Nucleus accumbens (tissue), 56 donors: ENCODE results near the gene SFTA2.
A peak's percentile ranks its signal among the peaks of the same experiment; 100 is the strongest.
"Not testable (repeated sequence)": the region's sequence is repeated elsewhere in the genome, so short reads cannot be mapped to it uniquely, and the experiment has no call there.

Experiments
- DNase-seq, 56 donors: peaks; one replicate each; lab custom pipeline; 2025; lab: John Stamatoyannopoulos, UW

Gene SFTA2

DNA sequence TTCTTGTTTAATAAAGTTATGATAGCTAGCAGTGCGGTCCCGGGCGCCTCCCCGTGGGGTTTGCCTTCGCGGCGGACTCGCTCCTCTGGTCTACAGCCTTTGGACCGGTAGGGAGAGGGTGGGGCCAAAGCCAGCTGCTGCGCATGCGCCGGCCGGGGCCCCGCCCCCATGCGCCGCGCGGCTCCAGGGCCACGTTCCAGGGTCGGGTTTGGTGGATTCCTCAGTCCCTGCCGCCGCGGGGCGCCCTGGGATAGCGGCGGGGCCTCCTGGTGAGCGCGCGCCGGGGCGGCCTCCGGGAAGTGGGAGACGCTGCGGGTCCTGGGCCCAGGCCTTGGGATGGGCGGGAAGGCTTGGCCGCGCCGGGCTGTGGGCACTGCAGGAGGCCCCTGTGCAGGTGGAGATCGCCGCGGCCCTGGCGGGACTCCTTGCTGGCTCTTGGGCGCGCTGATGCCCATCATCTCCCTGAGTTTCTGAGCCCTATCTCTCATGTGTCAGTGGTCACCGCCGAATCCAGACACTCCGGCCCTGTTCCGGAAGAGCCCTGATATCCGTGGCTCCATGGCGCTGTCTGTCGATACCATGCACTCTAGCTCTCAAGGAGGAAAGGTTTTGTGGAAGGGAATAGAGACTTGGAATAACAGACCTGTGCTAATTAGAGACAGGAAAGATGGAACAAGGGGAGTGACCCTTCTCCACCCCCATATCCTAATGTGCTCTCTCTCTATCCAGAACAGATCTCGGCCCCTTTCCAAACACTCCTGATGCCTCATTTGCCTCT lies 17.7 kb downstream of the SFTA2 start, which contains the start of gene VARS2:
VARS2 (plus strand) TSS at position 163 of the 778 bp plus-strand sequence; CDS start at position 762, 599 bp downstream.
- DNase-seq, result peak in 55 of 56 donors; percentile 38 to 97 (median 90)

DNA sequence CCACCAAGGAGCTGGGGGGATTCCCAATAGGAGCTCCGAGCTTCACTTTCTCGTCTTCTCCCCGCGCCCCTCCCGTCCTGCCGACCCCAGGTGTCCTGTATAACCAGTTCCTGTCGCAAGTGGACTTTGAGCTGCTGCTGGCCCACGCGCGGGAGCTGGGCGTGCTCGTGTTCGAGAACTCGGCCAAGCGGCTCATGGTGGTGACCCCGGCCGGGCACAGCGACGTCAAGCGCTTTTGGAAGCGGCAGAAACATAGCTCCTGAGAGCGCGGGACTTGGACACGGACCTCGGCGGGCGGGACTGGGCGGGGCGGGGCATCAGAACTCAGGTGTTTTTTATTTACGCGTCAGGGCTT lies 18.3 kb downstream of the SFTA2 start:
- peak in 1 of 56 donors; percentile 75 for DNase-seq

DNA sequence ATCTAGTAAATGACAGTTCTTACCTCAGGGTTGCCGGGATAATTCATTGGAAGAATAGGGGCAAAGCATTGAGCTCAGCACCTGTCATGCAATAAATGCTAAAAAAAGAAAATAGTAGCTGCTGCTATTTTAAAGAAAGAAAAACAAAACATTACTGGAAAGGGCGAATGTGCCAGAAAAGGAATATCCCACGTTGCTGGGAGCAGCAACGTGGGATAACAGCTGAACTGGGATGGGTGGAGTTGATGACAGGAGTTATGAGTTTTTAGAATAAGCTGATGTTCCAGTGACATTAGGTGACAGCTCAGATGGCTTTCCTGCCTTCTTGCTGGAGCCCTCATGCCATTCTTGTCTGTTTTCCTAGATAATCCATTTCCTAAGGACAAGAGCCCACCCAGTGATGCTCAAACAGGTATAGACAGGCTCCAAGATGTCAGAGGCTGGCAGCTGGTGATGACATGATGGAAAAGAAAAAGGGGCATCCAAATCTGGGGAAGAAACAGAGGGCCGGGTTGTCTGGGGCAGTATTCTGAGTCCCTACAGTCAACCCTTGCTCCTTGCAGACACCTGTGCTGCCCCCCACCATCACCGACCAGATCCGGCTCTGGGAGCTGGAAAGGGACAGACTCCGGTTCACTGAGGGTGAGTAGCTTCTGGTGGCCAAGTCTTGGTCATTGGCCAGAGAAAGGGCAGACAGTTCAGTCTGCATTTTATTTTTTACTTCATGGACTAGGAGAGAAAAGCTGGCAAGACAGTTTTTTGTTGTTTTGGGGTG lies 19.0 kb downstream of the SFTA2 start:
- peak in 3 of 56 donors; percentile 2 to 10 (median 7) for DNase-seq

DNA sequence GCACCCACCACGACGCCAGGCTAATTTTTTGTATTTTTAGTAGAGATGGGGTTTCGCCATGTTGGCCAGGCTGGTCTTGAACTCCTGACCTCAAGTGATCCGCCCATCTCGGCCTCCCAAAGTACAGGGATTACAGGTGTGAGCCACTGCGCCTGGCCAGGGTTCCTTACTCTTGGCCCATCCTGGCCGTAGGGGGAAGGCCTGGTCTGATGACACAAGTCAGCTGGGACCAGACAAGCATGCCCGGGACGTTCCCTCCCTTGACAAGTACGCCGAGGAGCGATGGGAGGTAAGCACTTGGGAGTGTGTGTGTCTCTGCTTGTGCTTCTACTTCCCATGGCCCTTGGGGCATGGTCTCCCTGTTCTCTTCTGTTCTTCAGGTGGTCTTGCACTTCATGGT lies 21.5 kb downstream of the SFTA2 start:
- DNase-seq, result not testable (repeated sequence)

DNA sequence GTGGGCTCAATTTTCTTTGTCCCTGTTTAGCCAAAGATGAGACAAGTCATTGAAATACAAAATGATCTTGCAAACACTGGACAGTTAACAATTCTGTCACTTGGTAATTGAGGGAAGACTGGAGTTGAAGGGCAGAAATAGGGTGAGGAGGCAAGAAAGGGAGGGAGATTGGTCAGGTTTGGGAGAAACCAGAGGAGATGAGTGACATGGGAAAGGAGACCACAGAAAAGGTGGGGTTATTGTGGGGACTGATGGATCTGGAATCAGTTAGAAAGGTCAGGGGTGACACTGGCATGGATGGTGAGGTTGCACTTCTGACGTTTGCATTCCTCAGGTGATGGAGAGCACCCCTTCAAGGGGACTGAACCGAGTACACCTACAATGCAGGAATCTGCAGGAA lies 23.3 kb downstream of the SFTA2 start:
- DNase-seq, result no peak

DNA sequence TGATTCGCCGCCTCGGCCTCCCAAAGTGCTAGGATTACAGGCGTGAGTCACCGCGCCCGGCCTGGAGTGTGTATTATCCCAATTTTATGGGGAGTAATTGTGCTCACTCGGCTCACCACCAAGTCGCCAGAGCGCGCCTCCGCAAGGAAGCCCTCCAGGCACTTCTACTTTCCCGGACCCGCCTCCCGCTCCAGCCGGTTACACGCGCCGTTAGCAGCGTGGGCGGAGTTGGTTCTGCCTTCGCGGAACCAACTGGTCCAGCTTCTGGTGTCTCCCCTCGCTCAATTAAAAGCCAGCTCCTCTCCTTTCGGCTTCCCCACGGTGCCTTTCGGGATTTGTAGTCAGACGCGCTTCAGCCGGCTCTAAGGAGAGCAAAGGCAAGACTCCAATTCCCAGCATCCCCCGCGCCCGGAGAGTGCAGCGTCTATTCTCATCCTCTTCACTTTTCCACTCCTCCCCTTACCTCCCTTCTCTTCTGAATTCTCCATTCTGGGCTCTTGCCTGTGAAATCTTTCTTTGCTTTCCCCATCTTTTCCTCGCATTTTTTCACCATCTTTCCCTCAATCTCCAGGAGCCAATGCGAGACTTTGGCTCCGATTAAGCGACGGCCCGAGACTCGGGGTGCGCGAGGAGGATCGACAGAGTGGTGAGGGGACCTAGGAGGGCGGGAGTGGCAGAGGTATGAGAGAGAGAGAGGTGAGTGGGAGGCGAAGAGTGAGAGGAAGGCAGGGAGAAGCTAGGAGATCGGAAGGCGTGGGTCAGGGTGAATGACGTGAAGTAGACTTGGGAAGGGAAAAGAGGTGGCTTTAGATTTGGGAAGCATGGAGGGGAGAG lies 24.0 kb downstream of the SFTA2 start, which contains the start of gene GTF2H4:
GTF2H4 (plus strand) TSS at position 450 of the 834 bp plus-strand sequence.
- DNase-seq, result peak; percentile 48 to 99 (median 95)

DNA sequence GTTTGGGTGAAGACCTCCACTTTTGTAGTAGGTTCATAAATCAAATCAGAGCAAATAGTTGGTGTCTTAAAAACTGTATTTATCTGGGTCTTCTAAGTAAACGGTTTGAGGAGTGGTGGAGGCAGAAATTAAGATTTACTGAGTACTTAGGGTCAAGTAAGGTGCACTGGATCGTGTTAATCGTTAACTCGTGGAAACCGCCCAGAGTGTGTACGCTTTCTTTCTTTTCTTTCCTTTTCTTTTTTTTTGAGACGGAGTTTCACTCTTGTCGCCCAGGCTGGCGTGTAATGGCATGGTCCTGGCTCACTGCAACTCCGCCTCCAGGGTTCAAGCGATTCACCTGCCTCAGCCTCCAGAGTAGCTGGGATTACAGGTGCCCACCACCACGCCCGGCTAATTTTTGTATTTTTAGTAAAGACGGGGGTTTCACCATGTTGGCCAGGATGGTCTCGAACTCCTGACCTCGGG lies 24.6 kb downstream of the SFTA2 start:
- DNase-seq, result not testable (repeated sequence)

DNA sequence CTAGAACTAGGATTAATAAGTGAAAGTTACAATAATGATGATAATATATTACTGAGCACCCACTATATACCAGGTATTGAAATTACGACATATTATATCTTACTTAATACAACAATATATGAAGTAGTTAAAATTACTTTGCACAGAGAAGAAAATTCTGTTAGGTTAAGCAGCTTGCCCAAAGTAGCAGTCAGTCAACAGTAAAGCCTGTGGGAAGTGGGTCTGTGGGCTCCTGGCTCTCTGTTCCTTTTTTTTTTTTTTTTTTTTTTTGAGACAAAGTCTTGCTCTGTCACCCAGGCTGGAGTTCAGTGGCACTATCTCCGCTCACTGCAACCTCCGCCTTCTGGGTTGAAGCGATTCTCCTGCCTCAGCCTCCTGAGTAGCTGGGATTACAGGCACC lies 28.7 kb downstream of the SFTA2 start:
- no peak for DNase-seq

DNA sequence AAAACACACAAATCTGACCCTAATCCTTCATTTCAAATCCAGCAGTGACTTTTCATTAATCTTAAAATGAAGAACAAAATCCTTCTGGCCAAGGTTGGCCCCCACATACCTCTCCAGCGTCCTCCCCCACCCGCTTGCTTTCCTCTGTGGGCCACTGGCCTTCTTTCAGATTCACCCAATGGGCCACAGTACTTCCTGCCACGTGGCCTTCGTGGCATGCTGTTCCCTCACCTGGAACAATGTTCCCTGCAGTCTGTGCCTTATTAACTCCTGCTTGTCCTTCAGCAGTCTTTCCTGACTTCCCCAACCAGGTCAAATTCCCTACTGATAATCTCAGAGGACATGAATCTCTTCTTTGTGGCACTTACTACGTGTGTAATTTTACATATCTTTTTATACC lies 29.3 kb downstream of the SFTA2 start:
- DNase-seq, result no peak

DNA sequence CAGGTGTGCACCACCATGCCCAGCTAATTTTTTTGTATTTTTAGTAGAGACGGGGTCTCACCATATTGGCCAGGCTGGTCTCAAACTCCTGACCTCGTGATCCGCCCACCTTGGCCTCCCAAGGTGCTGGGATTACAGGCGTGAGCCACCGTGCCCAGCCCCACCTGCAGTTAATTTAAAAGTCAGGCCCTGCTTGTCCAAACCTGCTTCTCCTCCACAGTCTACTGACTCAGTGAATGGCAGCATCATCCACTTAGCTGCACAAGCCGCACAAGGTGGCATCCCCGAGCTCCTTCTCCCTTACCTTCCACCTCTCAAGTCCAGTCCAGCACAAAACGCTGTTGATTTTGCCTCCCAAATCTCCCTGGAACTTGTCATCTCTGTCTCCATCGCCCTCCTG lies 29.8 kb downstream of the SFTA2 start:
- DNase-seq, result not testable (repeated sequence)

DNA sequence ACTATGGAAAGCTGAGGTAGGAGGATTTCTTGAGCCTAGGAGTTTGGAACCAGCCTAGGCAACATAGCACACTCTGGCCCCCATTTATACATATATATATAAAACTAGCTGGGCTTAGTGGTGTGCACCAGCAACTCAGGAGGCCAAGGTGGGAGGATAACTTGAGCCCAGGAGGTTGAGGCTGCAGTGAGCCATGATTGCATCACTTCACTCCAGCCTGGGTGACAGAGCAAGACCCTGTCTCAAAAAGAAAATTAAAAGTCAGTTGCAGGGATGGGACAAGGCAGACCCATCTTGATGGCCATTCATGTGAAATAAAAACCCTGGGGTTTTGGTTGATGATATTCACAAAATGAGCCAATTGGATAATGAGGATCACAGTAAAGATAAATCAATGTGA lies 30.5 kb downstream of the SFTA2 start:
- DNase-seq, result no peak

DNA sequence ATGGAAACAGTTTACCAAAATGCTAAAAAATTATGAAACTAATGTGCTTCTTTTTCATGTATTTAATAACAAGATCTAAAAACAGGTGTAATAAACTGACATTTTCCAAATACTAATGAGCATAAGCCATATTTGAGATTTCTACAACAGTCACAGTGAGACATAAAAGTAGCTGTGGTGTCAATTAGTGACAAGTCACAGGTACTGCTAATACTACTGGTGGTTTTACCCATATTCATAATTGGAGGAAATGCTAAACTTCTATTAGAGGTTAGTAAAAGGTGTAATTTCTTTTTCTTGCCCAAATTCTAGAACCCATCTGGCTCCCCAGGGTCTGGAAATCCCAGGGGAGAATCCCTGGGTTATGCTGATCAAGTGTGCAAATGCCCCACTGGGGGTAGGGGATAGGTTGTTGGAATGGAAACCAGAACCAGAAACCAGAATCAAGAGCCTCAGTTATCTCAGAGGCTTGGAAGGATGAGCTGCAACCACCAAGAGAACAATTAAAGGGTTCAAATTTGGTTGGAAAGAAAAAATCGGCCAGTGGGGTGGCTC lies 31.0 kb downstream of the SFTA2 start:
- no peak for DNase-seq

DNA sequence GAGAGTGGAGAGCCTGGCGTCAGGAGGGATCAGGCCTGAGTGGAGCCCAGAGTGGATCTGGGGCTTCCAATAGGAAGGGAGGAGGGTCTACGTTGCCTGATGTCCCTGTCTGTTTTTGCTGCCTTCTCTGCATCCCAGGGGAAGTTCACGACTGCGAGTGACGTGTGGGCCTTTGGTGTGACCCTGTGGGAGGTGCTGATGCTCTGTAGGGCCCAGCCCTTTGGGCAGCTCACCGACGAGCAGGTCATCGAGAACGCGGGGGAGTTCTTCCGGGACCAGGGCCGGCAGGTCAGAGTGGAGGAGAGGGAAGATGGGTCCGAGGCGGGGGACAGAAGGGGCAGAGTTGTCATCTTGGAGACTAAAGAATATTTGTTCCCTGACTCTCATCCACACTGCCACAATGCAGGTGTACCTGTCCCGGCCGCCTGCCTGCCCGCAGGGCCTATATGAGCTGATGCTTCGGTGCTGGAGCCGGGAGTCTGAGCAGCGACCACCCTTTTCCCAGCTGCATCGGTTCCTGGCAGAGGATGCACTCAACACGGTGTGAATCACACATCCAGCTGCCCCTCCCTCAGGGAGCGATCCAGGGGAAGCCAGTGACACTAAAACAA lies 33.1 kb downstream of the SFTA2 start:
- DNase-seq, result no peak

DNA sequence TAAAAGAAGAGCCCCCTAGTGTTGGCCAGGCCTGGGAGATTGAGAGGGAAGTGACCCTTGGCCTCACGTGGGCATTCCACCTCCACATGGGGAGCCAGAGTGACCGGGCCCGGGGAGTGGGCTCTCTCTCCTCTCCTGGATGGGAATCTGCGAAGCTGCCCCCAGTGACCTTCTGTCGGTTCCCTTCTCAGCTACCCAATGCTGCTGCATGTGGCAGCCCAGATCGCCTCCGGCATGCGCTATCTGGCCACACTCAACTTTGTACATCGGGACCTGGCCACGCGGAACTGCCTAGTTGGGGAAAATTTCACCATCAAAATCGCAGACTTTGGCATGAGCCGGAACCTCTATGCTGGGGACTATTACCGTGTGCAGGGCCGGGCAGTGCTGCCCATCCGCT lies 34.1 kb downstream of the SFTA2 start:
- no peak for DNase-seq

DNA sequence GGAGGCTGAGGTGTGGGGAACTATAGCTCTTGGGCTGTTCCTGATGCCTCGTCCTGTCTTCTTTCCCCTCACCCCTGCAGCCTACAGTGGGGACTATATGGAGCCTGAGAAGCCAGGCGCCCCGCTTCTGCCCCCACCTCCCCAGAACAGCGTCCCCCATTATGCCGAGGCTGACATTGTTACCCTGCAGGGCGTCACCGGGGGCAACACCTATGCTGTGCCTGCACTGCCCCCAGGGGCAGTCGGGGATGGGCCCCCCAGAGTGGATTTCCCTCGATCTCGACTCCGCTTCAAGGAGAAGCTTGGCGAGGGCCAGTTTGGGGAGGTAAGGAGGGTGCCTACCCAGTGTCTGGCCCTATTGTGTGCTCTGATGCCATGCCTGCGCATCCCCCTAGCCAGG lies 35.4 kb downstream of the SFTA2 start:
- DNase-seq, result no peak

DNA sequence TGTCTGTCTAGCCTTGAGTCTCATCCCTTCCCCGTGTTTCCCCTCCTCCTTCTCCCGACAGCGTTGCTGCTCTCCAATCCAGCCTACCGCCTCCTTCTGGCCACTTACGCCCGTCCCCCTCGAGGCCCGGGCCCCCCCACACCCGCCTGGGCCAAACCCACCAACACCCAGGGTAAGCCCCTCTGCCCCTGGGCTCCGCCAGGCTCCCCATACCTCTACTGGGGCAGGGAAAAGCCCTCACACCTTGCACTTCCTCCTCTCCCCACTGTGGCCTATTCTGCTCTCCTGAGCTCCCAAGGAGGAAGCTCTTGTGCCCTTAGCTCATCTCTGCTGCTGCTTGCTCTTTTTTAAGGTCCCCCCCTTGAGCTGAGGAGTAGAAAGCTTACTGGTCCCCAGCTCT lies 36.6 kb downstream of the SFTA2 start:
- no peak for DNase-seq

DNA sequence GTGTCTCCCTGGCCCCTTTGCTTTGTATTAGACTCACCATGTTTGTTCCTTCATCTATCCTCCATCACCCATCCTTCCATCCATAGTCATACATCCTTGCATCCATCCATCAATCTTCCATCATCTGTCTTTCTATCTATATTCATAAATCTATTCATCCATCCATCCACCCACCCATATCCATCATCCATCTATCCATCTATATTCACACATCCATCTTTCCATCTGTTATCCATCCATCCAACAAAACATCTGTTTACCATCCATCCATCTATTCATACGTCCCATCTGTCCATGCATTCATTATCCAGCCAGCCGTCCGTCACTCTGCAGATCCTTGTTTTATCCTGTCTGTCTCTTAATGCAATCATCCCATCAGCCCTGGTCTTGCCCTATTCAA lies 37.0 kb downstream of the SFTA2 start:
- no peak for DNase-seq

DNA sequence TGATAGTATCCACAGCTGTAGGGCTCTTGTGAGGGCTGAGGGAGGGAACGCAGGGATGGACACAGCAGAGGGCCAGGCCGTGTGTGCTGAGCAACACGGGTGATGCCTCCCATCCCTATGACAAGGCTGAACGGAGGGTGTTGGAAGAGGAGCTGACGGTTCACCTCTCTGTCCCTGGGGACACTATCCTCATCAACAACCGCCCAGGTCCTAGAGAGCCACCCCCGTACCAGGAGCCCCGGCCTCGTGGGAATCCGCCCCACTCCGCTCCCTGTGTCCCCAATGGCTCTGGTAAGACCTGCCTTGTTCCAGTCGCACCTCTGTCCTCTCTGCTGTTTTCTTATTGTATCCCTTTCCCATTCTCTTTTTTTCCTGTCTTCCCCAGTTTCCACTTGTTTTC lies 37.6 kb downstream of the SFTA2 start:
- no peak for DNase-seq

DNA sequence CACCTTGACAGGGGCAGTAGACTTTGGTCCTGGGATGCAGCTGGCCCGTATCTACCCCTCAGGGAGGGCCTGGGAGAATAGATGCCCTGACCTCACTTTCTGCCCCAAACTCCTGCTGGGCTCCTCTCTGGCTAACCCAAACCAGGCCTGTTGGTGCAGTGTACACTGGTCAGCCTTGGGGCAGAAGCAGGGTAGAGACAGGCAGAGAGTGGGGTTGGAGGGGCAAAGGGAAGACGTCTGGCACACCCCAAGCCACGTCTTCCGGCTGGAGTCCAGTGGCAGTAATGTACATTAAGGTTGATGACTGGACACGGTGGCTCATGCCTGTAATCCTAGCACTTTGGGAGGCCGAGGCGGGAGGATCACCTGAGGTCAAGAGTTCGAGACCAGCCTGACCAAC lies 38.3 kb downstream of the SFTA2 start:
- no peak for DNase-seq

DNA sequence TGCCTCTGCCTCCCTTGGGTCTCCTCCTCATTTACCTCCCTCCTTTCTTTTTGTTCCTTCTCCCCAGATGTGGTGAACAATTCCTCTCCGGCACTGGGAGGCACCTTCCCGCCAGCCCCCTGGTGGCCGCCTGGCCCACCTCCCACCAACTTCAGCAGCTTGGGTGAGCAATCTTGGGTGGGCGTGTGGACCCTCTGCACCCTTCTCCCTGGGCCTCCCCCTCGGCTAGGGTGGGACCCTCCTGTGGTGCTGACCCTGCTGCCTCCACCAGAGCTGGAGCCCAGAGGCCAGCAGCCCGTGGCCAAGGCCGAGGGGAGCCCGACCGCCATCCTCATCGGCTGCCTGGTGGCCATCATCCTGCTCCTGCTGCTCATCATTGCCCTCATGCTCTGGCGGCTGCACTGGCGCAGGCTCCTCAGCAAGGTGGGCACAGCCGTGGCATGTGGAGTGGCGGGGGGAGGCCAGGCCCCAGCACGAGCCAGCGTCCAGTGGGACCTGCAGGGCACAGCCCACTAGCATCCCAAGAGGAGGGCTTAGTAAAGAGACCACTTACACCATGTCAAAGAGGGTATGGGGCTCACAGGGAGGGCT lies 38.9 kb downstream of the SFTA2 start:
- no peak for DNase-seq
